ENCODE results near the gene CRISP1. TPM values are rescaled to one million over a fixed set of nuclear protein-coding genes. Genes with fewer than 3 reads are reported as not detected.
"Not testable (repeated sequence)": the region's sequence is repeated elsewhere in the genome, so short reads cannot be mapped to it uniquely, and the experiment has no call there.

Gene CRISP1
- total RNA-seq, 2 donors from 2014 or later, result not detected

GRCh38 chr6:49806145-49806544 is 60.2 kb downstream of the CRISP1 start:
- H3K27me3 ChIP-seq, result no peaks in the 10 kb centered on the region
- H3K9me3 ChIP-seq, result peaks cover 0 to 11% of the 10 kb centered on the region in 2 donors
- no peaks in the 10 kb centered on the region for H3K4me1 ChIP-seq
- DNase-seq (ENCODE audit: low spot score), result no peak
- no peak overlapping the region for H3K27ac ChIP-seq
- no peak for TF ChIP-seq CTCF (IDR thresholded peaks at IDR 0.05)
- no peaks in the 10 kb centered on the region for H3K36me3 ChIP-seq
- no peak overlapping the region for H3K4me3 ChIP-seq

DNA sequence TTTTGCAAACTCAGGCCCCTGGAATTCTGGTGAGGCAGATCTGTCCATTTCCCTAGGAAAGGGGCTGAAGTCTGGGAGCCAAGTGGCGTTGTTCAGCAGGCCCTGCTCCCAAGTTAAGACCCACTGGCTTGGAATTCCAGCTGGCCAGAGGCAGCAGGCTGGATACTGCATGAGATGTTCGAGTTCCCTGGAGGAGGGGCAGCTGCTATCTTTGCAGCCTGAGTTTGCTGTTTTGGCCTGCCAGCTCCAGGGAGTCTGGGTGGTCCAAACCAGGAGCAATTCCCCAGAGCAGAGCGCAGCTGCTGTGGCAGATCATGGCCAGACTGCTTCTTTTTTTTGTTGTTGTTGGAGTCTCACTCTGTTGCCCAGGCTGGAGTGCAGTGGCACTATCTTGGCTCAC is 61.1 kb downstream of the CRISP1 start:
- Histone ChIP-seq H3K36me3 (no peaks in the 10 kb centered on the region), H3K27me3 (no peaks in the 10 kb centered on the region), H3K4me1 (no peaks in the 10 kb centered on the region), H3K27ac (no peak overlapping the region), H3K4me3 (no peak overlapping the region), H3K9me3 (peaks cover 0 to 11% of the 10 kb centered on the region in 2 donors)
- TF ChIP-seq CTCF (IDR thresholded peaks at IDR 0.05), result no peak
- DNase-seq (ENCODE audit: low spot score), result no peak

DNA sequence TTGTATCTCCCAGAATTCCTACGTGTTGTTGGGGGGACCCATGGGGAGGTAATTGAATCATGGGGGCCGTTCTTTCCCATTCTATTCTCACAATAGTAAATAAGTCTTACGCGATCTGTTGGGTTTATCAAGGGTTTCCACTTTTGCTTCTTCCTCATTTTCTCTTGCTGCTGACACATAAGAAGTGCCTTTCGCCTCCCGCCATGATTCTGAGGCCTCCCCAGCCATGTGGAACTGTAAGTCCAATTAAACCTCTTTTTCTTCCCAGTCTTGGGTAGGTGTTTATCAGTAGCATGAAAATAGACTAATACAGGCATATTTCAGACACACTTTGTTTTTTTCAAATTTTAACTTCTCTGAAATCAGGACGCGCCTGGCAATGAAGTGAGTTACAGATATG is 64.8 kb downstream of the CRISP1 start:
- Histone ChIP-seq H3K9me3 (no peaks in the 10 kb centered on the region), H3K4me3 (no peak overlapping the region)
- DNase-seq (ENCODE audit: low spot score), result no peak

DNA sequence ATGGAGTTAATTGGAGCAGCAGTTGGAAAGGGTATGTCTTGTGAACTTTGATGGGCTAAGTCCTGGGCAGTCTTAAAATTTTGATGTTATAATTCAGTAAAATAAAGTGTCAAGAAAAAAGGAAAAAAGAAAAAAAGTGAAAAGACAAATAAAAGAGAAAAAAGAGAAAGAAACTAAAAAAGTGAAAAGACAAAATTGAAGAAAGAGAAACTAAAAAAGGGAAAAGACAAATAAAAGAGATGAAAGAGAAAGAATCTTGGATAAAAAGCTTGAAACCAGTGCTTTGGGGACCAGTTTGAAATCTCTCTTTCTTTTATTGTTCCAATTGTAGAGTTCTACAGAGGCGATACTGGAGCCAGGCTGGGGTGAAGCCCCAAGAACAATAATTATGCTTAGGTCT is 67.2 kb downstream of the CRISP1 start:
- Histone ChIP-seq H3K4me3 (no peak overlapping the region), H3K4me1 (no peaks in the 10 kb centered on the region), H3K9me3 (no peaks in the 10 kb centered on the region), H3K27me3 (no peaks in the 10 kb centered on the region), H3K36me3 (no peaks in the 10 kb centered on the region), H3K27ac (no peak overlapping the region)
- DNase-seq (ENCODE audit: low spot score), result no peak
- TF ChIP-seq CTCF (IDR thresholded peaks at IDR 0.05), result no peak

More for the DNA sequence above, 64.8 kb downstream of the CRISP1 start:
- no peak for TF ChIP-seq CTCF (IDR thresholded peaks at IDR 0.05)
- Histone ChIP-seq H3K27ac (no peak overlapping the region), H3K27me3 (no peaks in the 10 kb centered on the region), H3K4me1 (no peaks in the 10 kb centered on the region), H3K36me3 (no peaks in the 10 kb centered on the region)

GRCh38 chr6:49796842-49797455 is 69.4 kb downstream of the CRISP1 start:
- not testable (repeated sequence) for DNase-seq (ENCODE audit: low spot score); H3K4me1 ChIP-seq; H3K9me3 ChIP-seq; H3K27me3 ChIP-seq; H3K36me3 ChIP-seq; H3K4me3 ChIP-seq; H3K27ac ChIP-seq

GRCh38 chr6:49790341-49790740 is 76.0 kb downstream of the CRISP1 start:
- Histone ChIP-seq H3K9me3 (no peaks in the 10 kb centered on the region), H3K36me3 (no peaks in the 10 kb centered on the region), H3K4me1 (no peaks in the 10 kb centered on the region), H3K27me3 (no peaks in the 10 kb centered on the region), H3K27ac (no peak overlapping the region), H3K4me3 (no peak overlapping the region)
- DNase-seq (ENCODE audit: low spot score), result no peak
- TF ChIP-seq CTCF (IDR thresholded peaks at IDR 0.05), result no peak
